Left ventricle myocardium inferior (tissue), 1 donor: ENCODE results near the gene GPR15. TPM values are rescaled to one million over a fixed set of nuclear protein-coding genes. Genes with fewer than 3 reads are reported as not detected.

ENCODE experiments used
- DNase-seq: peaks from one replicate; pipeline ENCODE4 v3.0.0-alpha.2; 2020
- H3K27ac ChIP-seq: fragments of 200-600 bp; replicated peaks from 2 replicates; pipeline ENCODE4 v1.8.0; 2021
- H3K27me3 ChIP-seq: fragments of 200-600 bp; 2 replicates; pipeline ENCODE4 v1.8.0; 2021; ENCODE audit warnings: low read depth
- H3K36me3 ChIP-seq: fragments of 200-600 bp; 2 replicates; pipeline ENCODE4 v1.8.0; 2021
- H3K4me1 ChIP-seq: fragments of 200-600 bp; 2 replicates; pipeline ENCODE4 v1.8.0; 2021
- H3K4me3 ChIP-seq: fragments of 200-600 bp; 2 replicates; pipeline ENCODE4 v1.8.0; 2021; ENCODE audit warnings: mild to moderate bottlenecking, moderate library complexity
- H3K9me3 ChIP-seq: fragments of 200-600 bp; replicated peaks from 2 replicates; pipeline ENCODE4 v1.8.0; 2021
- intact Hi-C: fragments of 100-400 bp; cut with micrococcal nuclease; formaldehyde crosslinking; loops from one replicate; pipeline ENCODE4 v1.11.0; 2022
- total RNA-seq: library from RNA; stranded (reverse); fragmentation: NEBNext Ultra II Directional; extraction: Animal tissue kit (Norgen Biotek cat#: 25700); gene quantifications from one replicate; pipeline ENCODE4 v1.2.1, GENCODE V29; 2021
- TF ChIP-seq, protein P1 (sequence below): fragments of 200-600 bp; IDR thresholded peaks from 2 replicates; pipeline ENCODE4 v1.8.0; 2021; ENCODE audit warnings: antibody characterized with exemption, mild to moderate bottlenecking, borderline replicate concordance
- donor health status: DM: no; HTN: yes; CAD: no; lungs with severe emphysema.

GPR15 gene
- total RNA-seq, 1 donor from 2014 or later: not detected

DNA sequence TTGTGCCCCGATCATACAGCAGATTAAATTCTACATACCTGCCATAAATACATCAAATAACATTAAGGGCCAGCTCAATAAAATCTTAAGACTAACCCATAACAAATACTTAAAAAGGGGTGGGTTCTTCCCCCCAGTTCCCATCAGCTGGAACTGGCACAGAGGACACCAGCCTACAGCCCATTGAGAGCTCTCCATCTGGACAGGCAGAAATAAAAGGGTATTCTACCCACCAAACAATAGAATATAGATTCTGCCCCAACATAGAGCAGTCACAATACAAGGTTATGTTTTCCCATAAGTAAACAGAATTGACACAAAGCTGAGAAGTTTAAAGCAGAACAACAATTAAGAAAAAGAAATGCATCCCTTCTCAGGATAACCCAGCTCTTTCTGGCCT lies 49.7 kb downstream of the GPR15 start:
- H3K27me3 ChIP-seq: no peaks in the 10 kb centered on the region
- intact Hi-C loops: no loop called here
- DNase-seq: no peak
- H3K9me3 ChIP-seq: no peaks in the 10 kb centered on the region
- peaks cover 71% of the 10 kb centered on the region for H3K36me3 ChIP-seq
- H3K27ac ChIP-seq: no peak overlapping the region
- TF ChIP-seq, protein P1, sequence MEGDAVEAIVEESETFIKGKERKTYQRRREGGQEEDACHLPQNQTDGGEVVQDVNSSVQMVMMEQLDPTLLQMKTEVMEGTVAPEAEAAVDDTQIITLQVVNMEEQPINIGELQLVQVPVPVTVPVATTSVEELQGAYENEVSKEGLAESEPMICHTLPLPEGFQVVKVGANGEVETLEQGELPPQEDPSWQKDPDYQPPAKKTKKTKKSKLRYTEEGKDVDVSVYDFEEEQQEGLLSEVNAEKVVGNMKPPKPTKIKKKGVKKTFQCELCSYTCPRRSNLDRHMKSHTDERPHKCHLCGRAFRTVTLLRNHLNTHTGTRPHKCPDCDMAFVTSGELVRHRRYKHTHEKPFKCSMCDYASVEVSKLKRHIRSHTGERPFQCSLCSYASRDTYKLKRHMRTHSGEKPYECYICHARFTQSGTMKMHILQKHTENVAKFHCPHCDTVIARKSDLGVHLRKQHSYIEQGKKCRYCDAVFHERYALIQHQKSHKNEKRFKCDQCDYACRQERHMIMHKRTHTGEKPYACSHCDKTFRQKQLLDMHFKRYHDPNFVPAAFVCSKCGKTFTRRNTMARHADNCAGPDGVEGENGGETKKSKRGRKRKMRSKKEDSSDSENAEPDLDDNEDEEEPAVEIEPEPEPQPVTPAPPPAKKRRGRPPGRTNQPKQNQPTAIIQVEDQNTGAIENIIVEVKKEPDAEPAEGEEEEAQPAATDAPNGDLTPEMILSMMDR: no peak
- H3K4me1 ChIP-seq: no peaks in the 10 kb centered on the region
- no peak overlapping the region for H3K4me3 ChIP-seq

DNA sequence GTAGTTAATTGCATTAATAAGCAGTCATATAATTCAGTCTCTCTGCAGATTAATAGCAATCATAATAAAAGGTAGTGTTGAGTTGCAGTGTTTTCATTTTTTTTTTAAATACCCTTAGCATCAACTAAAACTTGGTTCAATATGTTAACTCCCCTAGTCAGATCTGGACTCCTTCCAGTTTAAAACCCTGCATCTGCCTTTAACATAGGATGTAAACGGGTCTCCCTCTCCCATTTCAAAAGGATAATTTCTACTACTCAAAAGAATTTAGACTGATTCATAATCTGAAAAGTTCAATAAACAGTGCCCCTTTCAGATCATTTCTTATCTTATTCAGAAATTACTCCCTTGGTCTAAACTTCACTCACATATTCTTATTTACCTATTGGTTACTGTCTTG lies 50.3 kb downstream of the GPR15 start:
- H3K27ac ChIP-seq: no peak overlapping the region
- H3K36me3 ChIP-seq: peaks cover 74% of the 10 kb centered on the region
- no peak for DNase-seq
- H3K4me3 ChIP-seq: no peak overlapping the region
- H3K27me3 ChIP-seq: no peaks in the 10 kb centered on the region
- intact Hi-C loops: no loop called here
- TF ChIP-seq, protein P1: no peak
- no peaks in the 10 kb centered on the region for H3K4me1 ChIP-seq
- H3K9me3 ChIP-seq: no peaks in the 10 kb centered on the region

DNA sequence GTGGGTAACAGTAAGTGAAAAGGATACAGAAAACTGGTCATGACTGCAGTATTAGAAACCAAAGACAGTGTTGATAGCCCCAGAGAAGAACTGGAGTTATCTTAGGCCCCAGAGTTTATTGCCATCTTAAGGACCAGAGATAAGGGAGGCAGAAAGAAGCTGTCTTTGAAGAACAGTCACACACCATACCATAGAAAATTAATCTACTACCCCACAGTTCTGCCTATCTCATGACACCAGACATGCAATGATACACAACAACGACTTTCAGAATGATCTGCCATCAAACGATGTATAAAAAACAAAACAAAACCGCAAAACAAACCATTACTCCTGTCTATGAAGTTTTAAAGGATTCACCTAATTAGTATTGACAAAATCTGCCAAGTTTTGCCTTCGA lies 52.0 kb downstream of the GPR15 start:
- Histone ChIP-seq H3K4me3 (no peak overlapping the region), H3K4me1 (peaks cover 1% of the 10 kb centered on the region), H3K36me3 (peaks cover 65% of the 10 kb centered on the region), H3K27me3 (no peaks in the 10 kb centered on the region), H3K27ac (no peak overlapping the region), H3K9me3 (no peaks in the 10 kb centered on the region)
- TF ChIP-seq, protein P1: no peak
- DNase-seq: no peak
- intact Hi-C loops: no loop called here

Other genes starting within 250 kb of the GPR15 start
- gene OR5H2, start 249.5 kb upstream of the GPR15 start, total RNA-seq: not detected
- gene OR5K4, start 178.1 kb upstream of the GPR15 start, total RNA-seq: not detected
- not detected for gene OR5K3, start 141.3 kb upstream of the GPR15 start, total RNA-seq
- gene OR5K1, start 68.8 kb upstream of the GPR15 start, total RNA-seq: not detected
- not detected for gene OR5K2, start 34.3 kb upstream of the GPR15 start, total RNA-seq
- 69.9 TPM for gene CLDND1, start 9.1 kb upstream of the GPR15 start, total RNA-seq
- gene CPOX, start 61.6 kb downstream of the GPR15 start, total RNA-seq: 12.8 TPM
- gene ST3GAL6, start 231.4 kb downstream of the GPR15 start, total RNA-seq: 52.5 TPM